ENCODE data around the gene NPC2.

Gene NPC2

GRCh38 chr14:74478996-74479635 lies 14.0 kb downstream of the NPC2 start:
- TF ChIP-seq CSDC2 (CRISPR knock-in tag; IDR thresholded peaks at IDR 0.05) (no peak), CSRNP3 (CRISPR knock-in tag; IDR thresholded peaks at IDR 0.05) (no peak), ZNF565 (CRISPR knock-in tag; conservative IDR thresholded peaks at IDR 0.05; ENCODE audit: low read depth) (no peak)
- ATAC-seq, result peak; percentile 76

- TF ChIP-seq CSRNP3 (CRISPR knock-in tag; IDR thresholded peaks at IDR 0.05) (no peak), ZNF8 (CRISPR knock-in tag; IDR thresholded peaks at IDR 0.05) (no peak), ESRRG (CRISPR knock-in tag; IDR thresholded peaks at IDR 0.05) (no peak), ZFP30 (CRISPR knock-in tag; IDR thresholded peaks at IDR 0.05) (no peak), OSR1 (CRISPR knock-in tag; IDR thresholded peaks at IDR 0.05) (no peak), RARB (CRISPR knock-in tag; IDR thresholded peaks at IDR 0.05) (no peak), POU6F1 (CRISPR knock-in tag; IDR thresholded peaks at IDR 0.05; ENCODE audit: borderline replicate concordance, low read depth) (no peak), CSDC2 (CRISPR knock-in tag; IDR thresholded peaks at IDR 0.05) (no peak), SNAI2 (CRISPR knock-in tag; IDR thresholded peaks at IDR 0.05) (no peak), ZNF565 (CRISPR knock-in tag; conservative IDR thresholded peaks at IDR 0.05; ENCODE audit: low read depth) (no peak), CREB5 (CRISPR knock-in tag; IDR thresholded peaks at IDR 0.05; ENCODE audit: low read depth) (no peak), ISL1 (CRISPR knock-in tag; IDR thresholded peaks at IDR 0.05) (no peak), TSHZ2 (CRISPR knock-in tag; IDR thresholded peaks at IDR 0.05) (no peak)
- no peak for ATAC-seq
Measured at GRCh38 chr14:74476607-74477006, 16.5 kb downstream of the NPC2 start.

GRCh38 chr14:74476107-74476506 lies 17.0 kb downstream of the NPC2 start:
- ATAC-seq, result peak; percentile 31
- no peak for TF ChIP-seq ZFP3 (CRISPR knock-in tag; IDR thresholded peaks at IDR 0.05)
- TF ChIP-seq RARB (CRISPR knock-in tag; IDR thresholded peaks at IDR 0.05), result no peak
- no peak for TF ChIP-seq GLIS3 (CRISPR knock-in tag; IDR thresholded peaks at IDR 0.05)
- TF ChIP-seq CSRNP3 (CRISPR knock-in tag; IDR thresholded peaks at IDR 0.05), result no peak
- TF ChIP-seq ZC3H10 (CRISPR knock-in tag; IDR thresholded peaks at IDR 0.05), result no peak
- TF ChIP-seq TOX (CRISPR knock-in tag; IDR thresholded peaks at IDR 0.05; ENCODE audit: borderline replicate concordance), result no peak
- no peak for TF ChIP-seq POU6F1 (CRISPR knock-in tag; IDR thresholded peaks at IDR 0.05; ENCODE audit: borderline replicate concordance, low read depth)
- TF ChIP-seq TCF4 (CRISPR knock-in tag; IDR thresholded peaks at IDR 0.05; ENCODE audit: borderline replicate concordance), result no peak
- TF ChIP-seq, protein P1, sequence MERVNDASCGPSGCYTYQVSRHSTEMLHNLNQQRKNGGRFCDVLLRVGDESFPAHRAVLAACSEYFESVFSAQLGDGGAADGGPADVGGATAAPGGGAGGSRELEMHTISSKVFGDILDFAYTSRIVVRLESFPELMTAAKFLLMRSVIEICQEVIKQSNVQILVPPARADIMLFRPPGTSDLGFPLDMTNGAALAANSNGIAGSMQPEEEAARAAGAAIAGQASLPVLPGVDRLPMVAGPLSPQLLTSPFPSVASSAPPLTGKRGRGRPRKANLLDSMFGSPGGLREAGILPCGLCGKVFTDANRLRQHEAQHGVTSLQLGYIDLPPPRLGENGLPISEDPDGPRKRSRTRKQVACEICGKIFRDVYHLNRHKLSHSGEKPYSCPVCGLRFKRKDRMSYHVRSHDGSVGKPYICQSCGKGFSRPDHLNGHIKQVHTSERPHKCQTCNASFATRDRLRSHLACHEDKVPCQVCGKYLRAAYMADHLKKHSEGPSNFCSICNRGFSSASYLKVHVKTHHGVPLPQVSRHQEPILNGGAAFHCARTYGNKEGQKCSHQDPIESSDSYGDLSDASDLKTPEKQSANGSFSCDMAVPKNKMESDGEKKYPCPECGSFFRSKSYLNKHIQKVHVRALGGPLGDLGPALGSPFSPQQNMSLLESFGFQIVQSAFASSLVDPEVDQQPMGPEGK (CRISPR knock-in tag; IDR thresholded peaks at IDR 0.05; ENCODE audit: borderline replicate concordance), result no peak
- TF ChIP-seq ESRRG (CRISPR knock-in tag; IDR thresholded peaks at IDR 0.05), result no peak
- no peak for TF ChIP-seq TSHZ2 (CRISPR knock-in tag; IDR thresholded peaks at IDR 0.05)

Data from SK-N-SH treated with all-trans-retinoic acid at 6 μM for 48 hours (cell line).